HG02938 (cell line): ENCODE data around the gene PEX10.
"Not testable (repeated sequence)": the region's sequence is repeated elsewhere in the genome, so short reads cannot be mapped to it uniquely, and the experiment has no call there.

ENCODE experiments used
- ATAC-seq: cut with Tn5 transposase; IDR thresholded peaks from one replicate; pipeline ENCODE4 v1.9.1; 2021; ENCODE audit warnings: mild to moderate bottlenecking, moderate library complexity; ENCODE audit not compliant: unreplicated experiment

Gene PEX10

GRCh38 chr1:2443277-2444137, 31.1 kb upstream of the PEX10 start:
- no peak for ATAC-seq

GRCh38 chr1:2442661-2443060, 30.3 kb upstream of the PEX10 start:
- no peak for ATAC-seq

- no peak for ATAC-seq
Measured at GRCh38 chr1:2441746-2442145, 29.4 kb upstream of the PEX10 start.

GRCh38 chr1:2440346-2440745, 28.0 kb upstream of the PEX10 start:
- ATAC-seq, result not testable (repeated sequence)

- ATAC-seq, result no peak
Measured at GRCh38 chr1:2439369-2439768, 27.0 kb upstream of the PEX10 start.

- ATAC-seq, result no peak
Measured at GRCh38 chr1:2438641-2439040, 26.3 kb upstream of the PEX10 start.

- ATAC-seq, result no peak
Measured at GRCh38 chr1:2438038-2438437, 25.7 kb upstream of the PEX10 start.

- no peak for ATAC-seq
Measured at GRCh38 chr1:2437617-2438016, 25.3 kb upstream of the PEX10 start.

GRCh38 chr1:2436876-2437275, 24.5 kb upstream of the PEX10 start:
- ATAC-seq, result no peak

- no peak for ATAC-seq
Measured at GRCh38 chr1:2435746-2436355, 23.5 kb upstream of the PEX10 start.

GRCh38 chr1:2435091-2435490, 22.7 kb upstream of the PEX10 start:
- ATAC-seq, result no peak

- ATAC-seq, result no peak
Measured at GRCh38 chr1:2433936-2434655, 21.7 kb upstream of the PEX10 start.

- ATAC-seq, result no peak
Measured at GRCh38 chr1:2433196-2433595, 20.8 kb upstream of the PEX10 start.

- ATAC-seq, result no peak
Measured at GRCh38 chr1:2432441-2432844, 20.1 kb upstream of the PEX10 start.

- no peak for ATAC-seq
Measured at GRCh38 chr1:2431518-2431917, 19.2 kb upstream of the PEX10 start.

- no peak for ATAC-seq
Measured at GRCh38 chr1:2431103-2431502, 18.7 kb upstream of the PEX10 start.

- no peak for ATAC-seq
Measured at GRCh38 chr1:2430592-2430973, 18.2 kb upstream of the PEX10 start.

- no peak for ATAC-seq
Measured at GRCh38 chr1:2429780-2430591, 17.6 kb upstream of the PEX10 start.

GRCh38 chr1:2428490-2428889, 16.1 kb upstream of the PEX10 start:
- ATAC-seq, result no peak

- no peak for ATAC-seq
Measured at GRCh38 chr1:2427976-2428375, 15.6 kb upstream of the PEX10 start.

GRCh38 chr1:2427051-2427450, 14.7 kb upstream of the PEX10 start:
- no peak for ATAC-seq
